ENCODE results near the gene PTPRU. TPM values are rescaled to one million over a fixed set of nuclear protein-coding genes. Genes with fewer than 3 reads are reported as not detected.

The PTPRU gene
- total RNA-seq, 1 donor from 2014 or later: 53.2 TPM

- DNase-seq (ENCODE audit: low read depth) (no peak), FAIRE-seq (no peak)
- Histone ChIP-seq H3K4me3 (ENCODE audit: low read depth, low read length) (no peak overlapping the region), H3K36me3 (ENCODE audit: control insufficient read depth, insufficient read depth, low read length) (no peaks in the 10 kb centered on the region), H3K27me3 (ENCODE audit: control insufficient read depth, insufficient read depth, low read length) (no peaks in the 10 kb centered on the region)
- TF ChIP-seq CTCF (IDR thresholded peaks at IDR 0.05; ENCODE audit: insufficient read depth, low read length, severe bottlenecking): no peak
Observed at GRCh38 chr1:29372108-29372507, 135.8 kb downstream of the PTPRU start.

Other genes with a start within 250 kb of the PTPRU start
- gene TMEM200B, start 112.6 kb upstream of the PTPRU start, total RNA-seq: 0.77 and 1.1 TPM in 2 replicates
- gene SRSF4, start 54.6 kb upstream of the PTPRU start, total RNA-seq: 34.5 and 40.1 TPM in 2 replicates
- 28.2 TPM in 2 replicates for gene MECR, start 5.6 kb upstream of the PTPRU start, total RNA-seq